Measurements from ENCODE around the gene CEP192.
"Not testable (repeated sequence)": the region's sequence is repeated elsewhere in the genome, so short reads cannot be mapped to it uniquely, and the experiment has no call there.

The CEP192 gene

DNA sequence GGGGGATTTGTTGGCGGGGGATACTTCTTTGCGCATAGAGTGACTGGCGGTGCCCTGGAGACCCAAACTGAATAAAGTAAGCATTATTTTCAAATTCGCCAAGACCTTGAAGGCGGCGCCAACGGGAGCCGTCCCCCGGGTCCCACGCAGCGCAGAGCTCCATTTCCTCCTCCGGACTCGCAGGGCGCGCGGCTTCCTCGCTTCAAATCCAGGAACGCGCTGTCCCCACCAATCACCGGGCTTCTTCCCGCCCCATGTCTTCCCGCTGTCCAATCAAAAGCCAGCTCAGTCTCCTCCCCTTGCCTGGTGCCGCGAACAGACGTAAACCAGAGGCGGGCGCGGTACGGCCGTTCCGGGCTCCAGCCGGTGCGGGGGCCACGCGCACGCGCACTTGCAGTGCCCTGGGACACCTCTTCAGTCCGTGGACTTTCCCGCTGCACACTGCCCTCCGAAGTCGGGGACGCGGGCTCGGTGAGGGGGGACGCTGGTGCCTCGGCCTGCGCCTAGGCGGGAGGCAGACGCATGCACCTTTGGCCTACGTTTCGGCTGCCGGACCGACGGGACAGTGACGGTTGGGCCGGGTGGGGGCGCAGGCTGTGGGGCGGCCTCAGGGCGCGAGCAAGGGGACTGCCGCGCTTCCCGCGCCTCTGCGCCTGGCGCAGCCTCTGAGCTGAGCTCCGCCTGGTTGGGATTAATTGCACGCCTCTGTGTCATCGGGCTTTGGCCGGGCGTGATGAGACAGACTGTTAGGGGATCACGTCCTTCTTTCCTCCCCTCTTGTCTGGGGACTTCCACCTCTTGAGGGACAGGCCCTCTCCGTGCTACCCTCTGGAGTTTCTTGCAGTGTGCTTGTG, at the start of gene CEP192:
TSS of gene CEP192 (plus strand) at position 396 of the 854 bp plus-strand sequence. CDS start 8,063 bp downstream, outside the sequence.
- DNase-seq (ENCODE audit: low read depth): peak; percentile 98

DNA sequence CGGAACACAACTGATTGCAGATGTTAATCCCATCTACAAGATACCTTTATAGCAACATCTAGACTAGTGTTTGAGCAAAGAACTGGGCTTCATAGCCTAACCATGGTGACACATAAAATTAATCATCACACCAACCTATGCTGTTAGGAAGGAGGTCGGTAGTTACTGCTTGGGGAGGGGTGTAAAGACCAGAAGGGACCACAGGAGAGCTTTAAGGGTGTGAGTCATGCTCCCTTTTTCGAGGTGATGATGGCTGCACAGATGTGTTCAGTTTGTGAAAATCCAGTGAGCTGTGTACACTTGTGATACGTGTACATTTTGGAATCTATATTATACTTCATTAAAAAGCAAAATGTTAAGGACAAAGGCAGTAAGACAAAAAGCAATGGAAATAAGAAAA, 47.9 kb upstream of the CEP192 start:
- DNase-seq (ENCODE audit: low read depth): no peak

DNA sequence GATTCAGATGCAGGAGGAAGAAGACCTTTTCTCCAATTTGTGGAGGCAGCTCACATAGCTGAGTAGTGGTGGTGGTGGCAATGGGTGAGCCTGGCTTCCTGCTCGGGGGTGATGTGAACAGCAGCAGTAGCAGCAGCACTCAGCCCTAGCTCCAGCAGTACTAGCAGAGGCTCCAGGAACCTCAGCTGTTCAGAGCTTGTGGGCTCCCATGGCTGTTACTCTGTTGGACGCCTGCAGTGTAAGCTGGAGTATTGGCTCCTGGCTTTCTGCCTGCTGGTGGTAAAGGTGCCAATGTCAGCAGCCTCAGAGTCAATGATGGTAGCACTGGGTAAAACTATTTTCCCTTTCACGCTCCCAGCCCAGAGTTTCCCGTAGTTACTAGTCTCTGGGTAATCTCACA, 46.5 kb upstream of the CEP192 start:
- no peak for DNase-seq (ENCODE audit: low read depth)

- peak; percentile 97 for DNase-seq (ENCODE audit: low read depth)
These were observed 44.4 kb upstream of the CEP192 start for GRCh38 chr18:12946549-12947284.

DNA sequence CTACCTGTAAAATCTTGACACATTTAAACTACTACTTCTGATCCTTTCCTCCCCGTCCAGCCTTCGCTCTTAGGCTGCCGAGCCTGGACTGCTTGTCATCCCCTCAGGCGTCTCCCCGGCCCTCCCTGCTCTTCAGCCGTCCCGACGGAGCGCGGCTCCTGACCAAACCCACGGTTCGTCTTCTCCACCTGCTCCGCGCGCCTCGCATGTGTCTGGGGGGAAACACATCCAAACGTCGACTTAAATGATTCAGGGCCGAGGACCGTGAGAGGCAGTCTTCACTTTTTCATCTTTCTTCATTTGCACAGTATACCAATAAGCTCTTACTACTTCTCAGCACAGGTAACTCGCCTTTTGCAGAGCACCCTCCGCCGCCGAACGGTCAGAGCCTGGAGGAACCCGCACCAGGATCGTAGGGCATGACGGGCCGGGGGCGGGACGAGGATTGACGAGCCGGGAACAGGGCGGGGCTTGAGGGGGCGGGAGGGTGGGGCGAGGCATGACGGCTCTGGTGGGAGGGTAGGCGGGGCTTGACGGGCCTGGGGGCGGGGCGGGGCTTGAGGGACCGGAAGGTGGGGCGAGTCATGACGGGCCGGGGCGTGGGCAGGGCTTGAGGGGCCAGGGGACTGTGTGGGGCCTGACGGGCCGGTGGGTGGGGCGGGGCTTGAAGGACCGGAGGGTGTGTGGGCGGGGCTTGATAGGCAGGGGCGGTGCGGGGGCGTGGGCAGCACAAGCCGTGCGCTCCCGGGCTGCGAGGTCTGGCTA, 43.7 kb upstream of the CEP192 start, which contains the start of gene SEH1L:
TSS of gene SEH1L (plus strand) at position 727 of the 765 bp plus-strand sequence. CDS start 111 bp downstream, outside the sequence.
- DNase-seq (ENCODE audit: low read depth): peak; percentile 90

DNA sequence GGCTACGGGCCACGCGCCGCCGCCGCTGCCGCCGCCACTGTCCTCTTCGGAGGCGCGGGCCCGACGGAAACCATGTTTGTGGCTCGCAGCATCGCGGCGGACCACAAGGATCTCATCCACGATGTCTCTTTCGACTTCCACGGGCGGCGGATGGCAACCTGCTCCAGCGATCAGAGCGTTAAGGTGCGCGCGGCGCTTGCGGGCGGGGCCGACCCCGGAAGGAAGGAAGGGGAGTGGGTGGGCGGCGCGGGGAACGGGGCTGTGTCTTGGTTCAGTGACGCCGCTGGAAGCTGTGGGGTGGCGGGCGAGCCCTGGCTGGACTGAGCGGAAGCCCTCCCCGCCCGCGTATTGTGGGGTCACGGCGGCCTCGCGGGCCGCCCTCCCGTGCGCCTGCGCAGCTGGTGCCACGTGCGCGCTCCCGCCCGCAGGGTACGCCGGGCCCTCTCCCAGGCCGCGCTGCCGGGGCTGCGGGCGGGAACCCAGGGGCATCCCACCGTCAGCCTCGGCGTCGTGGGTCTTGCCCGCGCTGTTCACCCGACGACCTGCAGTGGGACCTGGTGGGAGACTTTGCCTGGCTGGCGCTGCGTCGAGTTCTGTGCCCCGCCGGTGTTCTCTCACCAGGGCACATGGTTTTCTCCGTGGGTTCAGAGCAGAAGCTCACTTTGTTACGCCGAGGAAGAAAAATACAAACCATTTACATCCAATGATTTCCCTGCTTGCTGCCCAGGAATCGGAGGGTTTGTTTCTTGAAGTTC, 42.9 kb upstream of the CEP192 start:
- DNase-seq (ENCODE audit: low read depth): peak; percentile 90

DNA sequence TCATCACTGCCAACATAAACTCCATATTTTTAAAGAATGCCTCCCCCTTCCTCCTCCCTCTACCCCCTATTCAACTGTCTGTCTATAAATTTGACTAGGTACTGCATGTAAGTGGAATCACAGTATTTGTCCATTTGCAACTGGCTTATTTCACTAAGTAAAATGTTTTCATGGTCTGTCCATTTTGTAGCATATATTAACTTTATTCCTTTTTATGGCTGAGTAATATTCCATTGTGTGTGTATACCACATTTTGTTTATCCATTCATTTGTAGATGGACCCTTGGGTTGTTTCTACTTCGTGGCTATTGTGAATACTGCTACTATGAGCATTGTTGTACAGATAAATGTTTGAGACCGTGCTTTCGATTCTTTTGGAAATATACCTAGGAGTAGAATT, 32.7 kb upstream of the CEP192 start:
- no peak for DNase-seq (ENCODE audit: low read depth)

DNA sequence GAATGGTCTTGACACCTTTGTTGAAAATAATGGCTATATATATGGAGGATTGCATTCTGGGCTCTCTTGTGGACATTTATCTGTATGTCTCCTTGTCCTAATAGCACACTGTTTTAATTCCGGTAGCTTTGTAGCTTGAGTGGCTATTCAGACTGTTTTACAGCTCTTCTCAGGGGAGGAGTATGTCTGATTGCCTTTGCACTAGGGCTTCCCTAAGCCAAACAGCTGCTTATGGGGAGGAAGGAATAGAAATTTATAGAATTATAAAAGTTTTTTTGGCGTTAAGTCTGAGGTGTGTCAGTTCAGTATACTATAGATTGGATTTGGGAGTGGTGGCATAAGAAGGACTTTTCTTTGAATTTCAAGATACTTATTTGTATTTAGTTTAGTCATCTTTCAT, 30.8 kb upstream of the CEP192 start:
- no peak for DNase-seq (ENCODE audit: low read depth)

- DNase-seq (ENCODE audit: low read depth): no peak
These were observed 30.2 kb upstream of the CEP192 start for GRCh38 chr18:12960853-12961397.

- no peak for DNase-seq (ENCODE audit: low read depth)
These were observed 28.1 kb upstream of the CEP192 start for GRCh38 chr18:12963069-12963468.

- DNase-seq (ENCODE audit: low read depth): no peak
These were observed 23.0 kb upstream of the CEP192 start for GRCh38 chr18:12968115-12968514.

DNA sequence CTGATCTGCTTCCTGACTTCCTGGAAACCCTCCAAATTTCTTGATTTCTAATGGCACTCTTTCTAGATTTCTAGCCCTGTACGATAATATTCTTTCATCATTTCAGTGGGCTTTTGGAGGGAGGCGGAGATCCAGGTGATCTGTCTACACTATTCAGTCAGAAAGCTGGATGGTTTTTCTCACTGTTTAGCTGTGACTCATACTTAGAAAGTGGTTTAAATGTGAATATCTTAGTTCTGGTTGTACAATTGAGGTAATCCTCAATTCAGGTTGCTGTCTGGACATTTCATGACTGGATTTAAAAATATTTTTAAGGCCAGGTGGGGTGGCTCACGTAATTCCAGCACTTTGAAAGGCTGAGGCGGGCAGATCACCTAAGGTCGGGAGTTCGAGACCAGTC, 22.5 kb upstream of the CEP192 start:
- DNase-seq (ENCODE audit: low read depth): no peak

DNA sequence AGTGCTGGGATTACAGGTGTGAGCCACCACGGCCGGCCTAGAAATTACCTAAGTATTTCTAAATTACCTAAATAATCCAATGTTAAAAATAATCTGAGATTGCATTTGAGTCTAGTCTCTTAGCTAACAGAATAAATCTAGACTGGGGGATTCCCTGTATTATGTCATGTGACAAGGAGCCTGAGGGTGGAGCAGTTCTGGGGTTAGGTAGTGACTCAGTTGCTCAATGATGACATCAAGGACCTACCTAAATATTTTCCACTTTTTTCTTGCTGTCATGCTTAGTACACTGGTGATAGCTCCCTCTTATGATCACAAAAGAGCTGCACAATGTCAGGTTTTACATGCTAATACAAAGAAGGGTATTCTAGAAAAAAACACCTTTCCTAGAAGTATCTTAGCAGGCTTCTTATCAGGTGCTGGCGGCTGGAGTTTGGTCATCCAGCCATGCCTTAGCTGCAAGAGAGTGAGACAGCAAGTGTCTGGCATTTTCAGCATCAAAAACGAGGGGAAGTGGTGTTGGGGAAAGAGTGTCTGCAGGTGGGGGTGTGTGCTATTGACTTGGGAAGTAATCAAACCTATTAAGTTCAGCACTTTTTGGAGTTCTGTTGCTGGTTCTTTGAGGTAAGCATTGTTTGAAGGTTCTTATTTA, 17.5 kb upstream of the CEP192 start:
- DNase-seq (ENCODE audit: low read depth): no peak

DNA sequence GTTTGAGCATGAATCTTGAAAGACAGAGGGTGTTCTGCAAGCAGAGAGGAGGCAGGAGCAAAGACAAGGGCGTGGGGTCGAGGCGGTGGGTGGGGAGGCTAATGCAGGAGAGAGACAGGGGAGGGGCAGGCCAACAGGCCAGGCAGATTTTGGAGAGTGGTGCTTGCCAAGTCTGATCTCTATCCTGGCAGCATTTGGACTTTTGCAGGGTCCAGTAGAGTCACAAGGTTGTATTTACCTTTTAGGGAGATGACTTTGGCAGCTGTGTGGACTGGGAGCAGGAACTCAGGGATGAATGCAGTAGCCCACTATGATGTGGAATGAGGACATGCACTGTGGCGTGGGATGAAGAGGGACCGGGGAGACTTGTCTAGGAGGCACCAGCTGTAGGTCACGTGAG, 15.7 kb upstream of the CEP192 start:
- no peak for DNase-seq (ENCODE audit: low read depth)

DNA sequence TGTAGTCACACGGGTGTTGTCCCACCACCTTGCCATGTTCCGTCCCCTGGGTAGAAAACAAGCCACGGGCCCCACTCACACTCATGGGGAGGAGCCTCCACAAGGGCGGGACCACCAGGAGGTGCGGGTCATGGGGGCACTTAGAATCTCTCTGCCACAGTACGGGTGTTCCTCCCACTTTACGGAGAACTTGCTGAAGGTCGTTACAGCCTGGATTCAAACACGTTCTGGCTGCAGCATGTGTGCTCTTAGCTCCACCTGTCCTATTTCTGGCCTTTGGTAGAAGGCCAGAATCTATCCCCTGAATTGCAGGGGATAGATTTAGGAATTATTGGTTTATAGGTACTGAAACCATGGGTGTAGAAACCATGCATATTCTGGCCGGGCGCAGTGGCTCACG, 14.9 kb upstream of the CEP192 start:
- DNase-seq (ENCODE audit: low read depth): no peak

- not testable (repeated sequence) for DNase-seq (ENCODE audit: low read depth)
These were observed 11.1 kb upstream of the CEP192 start for GRCh38 chr18:12980065-12980464.

DNA sequence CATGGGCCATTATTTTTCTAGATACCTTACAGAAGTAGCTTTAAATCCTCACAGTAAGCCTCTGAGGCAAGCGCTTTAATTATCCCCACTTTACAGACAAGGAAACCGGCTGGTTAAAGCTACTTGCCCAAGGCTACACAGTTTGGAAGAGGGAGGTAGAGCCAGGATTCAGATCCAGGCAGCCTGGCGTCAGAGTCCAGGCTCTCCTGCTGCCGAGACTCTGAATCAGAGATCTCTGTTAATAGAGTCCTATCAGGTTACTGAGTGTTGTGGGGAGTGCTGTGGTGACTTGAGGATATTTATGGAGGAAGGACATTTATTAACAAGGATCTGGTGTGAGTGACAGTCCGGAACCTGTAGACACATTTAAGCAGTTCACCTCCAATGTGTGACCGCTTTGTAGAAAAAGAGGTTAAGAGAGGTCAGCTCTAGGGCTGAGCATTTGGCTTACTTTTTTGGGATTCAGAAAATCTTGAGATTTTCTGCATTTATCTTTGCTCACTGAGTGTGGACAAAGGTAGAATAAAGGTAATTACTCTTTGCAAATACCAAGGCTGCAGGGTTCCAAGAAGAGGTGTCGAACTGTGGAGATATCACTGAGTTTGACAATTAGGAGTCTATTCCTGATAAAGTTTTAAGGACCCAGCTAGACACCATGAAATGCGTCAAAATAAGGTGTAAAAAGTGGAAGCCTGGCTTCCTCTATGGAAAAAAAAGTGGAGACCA, 1.6 kb upstream of the CEP192 start:
- DNase-seq (ENCODE audit: low read depth): no peak

GRCh38 chr18:12990123-12990475, 1.1 kb upstream of the CEP192 start:
- no peak for DNase-seq (ENCODE audit: low read depth)

- DNase-seq (ENCODE audit: low read depth): no peak
These were observed 558 bp upstream of the CEP192 start for GRCh38 chr18:12990641-12990966.

GRCh38 chr18:12991821-12992179, 638 bp downstream of the CEP192 start:
- DNase-seq (ENCODE audit: low read depth): no peak

Measured in HS-27A (cell line).